Adrenal gland (tissue), 5 donors: Measurements from ENCODE around the gene CDHR5.
"Not testable (repeated sequence)": the region's sequence is repeated elsewhere in the genome, so short reads cannot be mapped to it uniquely, and the experiment has no call there.

Experiments
- POLR2A ChIP-seq, 2 donors: fragments of 450-650 bp; IDR thresholded peaks; one replicate each; pipeline ENCODE4 v1.6.1; 2017; ENCODE audit warnings: antibody characterized with exemption in 2 of 2, mild to moderate bottlenecking in 2 of 2, moderate library complexity in 1 of 2
- TF ChIP-seq, protein P1 (sequence below), 6 experiments: fragments of 450-650 bp in 4 of 6; fragments of 200-600 bp in 2 of 6; sonication (generic) in 1 of 6; IDR thresholded peaks; 1 replicate in 5 of 6; 2 replicates in 1 of 6; pipeline versions ENCODE4 v1.5.1 to v1.8.0; 2016 to 2021; ENCODE audit warnings: antibody characterized with exemption in 6 of 6, mild to moderate bottlenecking in 2 of 6, moderate library complexity in 1 of 6
- donor health status: DM: no; HTN: no; CAD: no.

DNA sequence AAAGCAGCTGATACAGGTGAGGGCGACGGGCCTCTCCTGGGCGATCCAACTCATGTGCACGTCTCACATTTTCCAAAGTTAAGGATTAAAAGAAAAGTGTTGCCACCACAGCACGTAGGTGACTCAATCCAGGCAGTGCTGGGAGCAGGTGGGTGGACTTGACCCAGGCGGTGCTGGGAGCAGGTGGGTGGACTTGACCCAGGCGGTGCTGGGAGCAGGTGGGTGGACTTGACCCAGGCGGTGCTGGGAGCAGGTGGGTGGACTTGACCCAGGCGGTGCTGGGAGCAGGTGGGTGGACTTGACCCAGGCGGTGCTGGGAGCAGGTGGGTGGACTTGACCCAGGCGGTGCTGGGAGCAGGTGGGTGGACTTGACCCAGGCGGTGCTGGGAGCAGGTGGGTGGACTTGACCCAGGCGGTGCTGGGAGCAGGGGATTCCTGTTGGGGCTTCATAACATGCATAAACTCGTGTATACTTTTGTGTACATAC, 23.0 kb upstream of the CDHR5 start:
- not testable (repeated sequence) for TF ChIP-seq POLR2A (IDR thresholded peaks at IDR 0.05)
- TF ChIP-seq, protein P1, sequence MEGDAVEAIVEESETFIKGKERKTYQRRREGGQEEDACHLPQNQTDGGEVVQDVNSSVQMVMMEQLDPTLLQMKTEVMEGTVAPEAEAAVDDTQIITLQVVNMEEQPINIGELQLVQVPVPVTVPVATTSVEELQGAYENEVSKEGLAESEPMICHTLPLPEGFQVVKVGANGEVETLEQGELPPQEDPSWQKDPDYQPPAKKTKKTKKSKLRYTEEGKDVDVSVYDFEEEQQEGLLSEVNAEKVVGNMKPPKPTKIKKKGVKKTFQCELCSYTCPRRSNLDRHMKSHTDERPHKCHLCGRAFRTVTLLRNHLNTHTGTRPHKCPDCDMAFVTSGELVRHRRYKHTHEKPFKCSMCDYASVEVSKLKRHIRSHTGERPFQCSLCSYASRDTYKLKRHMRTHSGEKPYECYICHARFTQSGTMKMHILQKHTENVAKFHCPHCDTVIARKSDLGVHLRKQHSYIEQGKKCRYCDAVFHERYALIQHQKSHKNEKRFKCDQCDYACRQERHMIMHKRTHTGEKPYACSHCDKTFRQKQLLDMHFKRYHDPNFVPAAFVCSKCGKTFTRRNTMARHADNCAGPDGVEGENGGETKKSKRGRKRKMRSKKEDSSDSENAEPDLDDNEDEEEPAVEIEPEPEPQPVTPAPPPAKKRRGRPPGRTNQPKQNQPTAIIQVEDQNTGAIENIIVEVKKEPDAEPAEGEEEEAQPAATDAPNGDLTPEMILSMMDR (IDR thresholded peaks at IDR 0.05) = not testable (repeated sequence)
